Fibroblast of mammary gland (primary cell): ENCODE measurements around the gene FKBP15.

Experiments
- DNase-seq: peaks from one replicate; pipeline ENCODE4 v3.0.0-alpha.2; 2010; ENCODE audit warnings: low read depth
- H3K4me3 ChIP-seq: 2 replicates; pipeline ENCODE4 v1.5.1; 2011; ENCODE audit warnings: low read depth, mild to moderate bottlenecking, low read length, moderate library complexity; ENCODE audit not compliant: control insufficient read depth
- CTCF ChIP-seq: conservative IDR thresholded peaks from 2 replicates; pipeline ENCODE4 v1.5.1; 2011; ENCODE audit warnings: low read depth, low read length, inconsistent platforms; ENCODE audit not compliant: control insufficient read depth, insufficient read depth

Gene FKBP15

GRCh38 chr9:113221003-113221799 is at the start of gene FKBP15, which contains the start of gene SLC31A1:
Gene FKBP15 (minus strand): TSS chr9:113221277. CDS start chr9:113221243, 34 bp downstream.
Gene SLC31A1 (plus strand): TSS chr9:113221544. CDS start chr9:113256149, 34,605 bp downstream.
- TF ChIP-seq CTCF: no peak
- peak; percentile 98 for DNase-seq
- peak within 1 kb of the TSS; percentile 81 for H3K4me3 ChIP-seq

GRCh38 chr9:113269871-113270270 is 48.8 kb upstream of the FKBP15 start:
- no peak for TF ChIP-seq CTCF
- DNase-seq: no peak
- H3K4me3 ChIP-seq: no peak overlapping the region

- DNase-seq: no peak
- no peak for TF ChIP-seq CTCF
Measured at GRCh38 chr9:113269355-113269754, 48.3 kb upstream of the FKBP15 start.

GRCh38 chr9:113267911-113268566 is 47.0 kb upstream of the FKBP15 start:
- no peak for TF ChIP-seq CTCF
- H3K4me3 ChIP-seq: no peak overlapping the region
- DNase-seq: no peak

More at GRCh38 chr9:113269355-113269754, 48.3 kb upstream of the FKBP15 start:
- no peak overlapping the region for H3K4me3 ChIP-seq

GRCh38 chr9:113266174-113266573 is 45.1 kb upstream of the FKBP15 start:
- DNase-seq: peak; percentile 12
- no peak for TF ChIP-seq CTCF
- H3K4me3 ChIP-seq: no peak overlapping the region

- H3K4me3 ChIP-seq: no peak overlapping the region
- DNase-seq: no peak
- no peak for TF ChIP-seq CTCF
Measured at GRCh38 chr9:113261917-113262671, 41.0 kb upstream of the FKBP15 start.
